ENCODE measurements around the gene SAMM50.

The SAMM50 gene

GRCh38 chr22:43951391-43951790 lies 3.9 kb upstream of the SAMM50 start:
- Histone ChIP-seq H3K4me1 (ENCODE audit: insufficient read depth, poor library complexity, severe bottlenecking) (peaks cover 8% of the 10 kb centered on the region), H3K36me3 (ENCODE audit: low read depth) (0 out of 2 replicates have a peak, but pooled peaks cover 2% of the 10 kb centered on the region), H3K27ac (ENCODE audit: poor library complexity, severe bottlenecking) (no peak overlapping the region), H3K4me3 (ENCODE audit: severe bottlenecking) (no peak overlapping the region), H3K9me3 (ENCODE audit: severe bottlenecking) (no peaks in the 10 kb centered on the region), H3K27me3 (ENCODE audit: insufficient read depth, poor library complexity, severe bottlenecking) (no peaks in the 10 kb centered on the region)
- TF ChIP-seq CTCF (IDR thresholded peaks at IDR 0.05; ENCODE audit: poor library complexity, severe bottlenecking): no peak
- DNase-seq (ENCODE audit: low spot score) (no peak), ATAC-seq (ENCODE audit: low read depth) (no peak)

- no peak for TF ChIP-seq CTCF (IDR thresholded peaks at IDR 0.05; ENCODE audit: poor library complexity, severe bottlenecking)
- DNase-seq (ENCODE audit: low spot score) (no peak), ATAC-seq (ENCODE audit: low read depth) (no peak)
- Histone ChIP-seq H3K27me3 (ENCODE audit: insufficient read depth, poor library complexity, severe bottlenecking) (no peaks in the 10 kb centered on the region), H3K4me3 (ENCODE audit: severe bottlenecking) (no peak overlapping the region), H3K27ac (ENCODE audit: poor library complexity, severe bottlenecking) (no peak overlapping the region), H3K36me3 (ENCODE audit: low read depth) (no peaks in the 10 kb centered on the region), H3K9me3 (ENCODE audit: severe bottlenecking) (no peaks in the 10 kb centered on the region), H3K4me1 (ENCODE audit: insufficient read depth, poor library complexity, severe bottlenecking) (peaks cover 13% of the 10 kb centered on the region)
Measured at GRCh38 chr22:43951966-43952365, 3.3 kb upstream of the SAMM50 start.

GRCh38 chr22:43953988-43954785 lies 1.1 kb upstream of the SAMM50 start:
- no peaks in the 10 kb centered on the region for H3K9me3 ChIP-seq (ENCODE audit: severe bottlenecking)
- no peak for TF ChIP-seq CTCF (IDR thresholded peaks at IDR 0.05; ENCODE audit: poor library complexity, severe bottlenecking)
- DNase-seq (ENCODE audit: low spot score) (no peak), ATAC-seq (ENCODE audit: low read depth) (no peak)
- peaks cover 13% of the 10 kb centered on the region for H3K4me1 ChIP-seq (ENCODE audit: insufficient read depth, poor library complexity, severe bottlenecking)
- H3K27me3 ChIP-seq (ENCODE audit: insufficient read depth, poor library complexity, severe bottlenecking): no peaks in the 10 kb centered on the region
- H3K27ac ChIP-seq (ENCODE audit: poor library complexity, severe bottlenecking): peak overlapping the region; percentile 60
- H3K4me3 ChIP-seq (ENCODE audit: severe bottlenecking): peak overlapping the region; percentile 80
- no peaks in the 10 kb centered on the region for H3K36me3 ChIP-seq (ENCODE audit: low read depth)

- no peaks in the 10 kb centered on the region for H3K9me3 ChIP-seq (ENCODE audit: severe bottlenecking)
- H3K27ac ChIP-seq (ENCODE audit: poor library complexity, severe bottlenecking): peak overlapping the region; percentile 60
- peak; percentile 9; the same call in 2 of the 3 replicates for ATAC-seq (ENCODE audit: low read depth)
- no peaks in the 10 kb centered on the region for H3K27me3 ChIP-seq (ENCODE audit: insufficient read depth, poor library complexity, severe bottlenecking)
- no peak for DNase-seq (ENCODE audit: low spot score)
- TF ChIP-seq CTCF (IDR thresholded peaks at IDR 0.05; ENCODE audit: poor library complexity, severe bottlenecking): no peak
- H3K4me1 ChIP-seq (ENCODE audit: insufficient read depth, poor library complexity, severe bottlenecking): peaks cover 13% of the 10 kb centered on the region
- H3K36me3 ChIP-seq (ENCODE audit: low read depth): 0 out of 2 replicates have a peak, but pooled peaks cover 9% of the 10 kb centered on the region
- H3K4me3 ChIP-seq (ENCODE audit: severe bottlenecking): peak overlapping the region; percentile 80
Measured at GRCh38 chr22:43955883-43956782, 891 bp downstream of the SAMM50 start.
